GM12872 (cell line): Measurements from ENCODE around the gene KRT5.

Source experiments
- CTCF ChIP-seq: IDR thresholded peaks from 3 replicates; pipeline ENCODE4 v1.5.1; 2011; ENCODE audit warnings: low read depth, mild to moderate bottlenecking, low read length, moderate library complexity; ENCODE audit not compliant: insufficient read depth

The KRT5 gene

GRCh38 chr12:52517888-52518287 lies 2.3 kb downstream of the KRT5 start:
- TF ChIP-seq CTCF, result no peak

- no peak for TF ChIP-seq CTCF
Observed at GRCh38 chr12:52517005-52517835, 3.0 kb downstream of the KRT5 start.

GRCh38 chr12:52515927-52516831 lies 4.0 kb downstream of the KRT5 start:
- TF ChIP-seq CTCF, result no peak

GRCh38 chr12:52515319-52515646 lies 4.9 kb downstream of the KRT5 start:
- TF ChIP-seq CTCF, result no peak

- no peak for TF ChIP-seq CTCF
Observed at GRCh38 chr12:52514471-52515318, 5.5 kb downstream of the KRT5 start.

- TF ChIP-seq CTCF, result no peak
Observed at GRCh38 chr12:52513736-52514135, 6.5 kb downstream of the KRT5 start.

GRCh38 chr12:52508211-52508610 lies 12.0 kb downstream of the KRT5 start:
- no peak for TF ChIP-seq CTCF
